ENCODE results near the gene GOLGB1.

- TF ChIP-seq, protein P1, sequence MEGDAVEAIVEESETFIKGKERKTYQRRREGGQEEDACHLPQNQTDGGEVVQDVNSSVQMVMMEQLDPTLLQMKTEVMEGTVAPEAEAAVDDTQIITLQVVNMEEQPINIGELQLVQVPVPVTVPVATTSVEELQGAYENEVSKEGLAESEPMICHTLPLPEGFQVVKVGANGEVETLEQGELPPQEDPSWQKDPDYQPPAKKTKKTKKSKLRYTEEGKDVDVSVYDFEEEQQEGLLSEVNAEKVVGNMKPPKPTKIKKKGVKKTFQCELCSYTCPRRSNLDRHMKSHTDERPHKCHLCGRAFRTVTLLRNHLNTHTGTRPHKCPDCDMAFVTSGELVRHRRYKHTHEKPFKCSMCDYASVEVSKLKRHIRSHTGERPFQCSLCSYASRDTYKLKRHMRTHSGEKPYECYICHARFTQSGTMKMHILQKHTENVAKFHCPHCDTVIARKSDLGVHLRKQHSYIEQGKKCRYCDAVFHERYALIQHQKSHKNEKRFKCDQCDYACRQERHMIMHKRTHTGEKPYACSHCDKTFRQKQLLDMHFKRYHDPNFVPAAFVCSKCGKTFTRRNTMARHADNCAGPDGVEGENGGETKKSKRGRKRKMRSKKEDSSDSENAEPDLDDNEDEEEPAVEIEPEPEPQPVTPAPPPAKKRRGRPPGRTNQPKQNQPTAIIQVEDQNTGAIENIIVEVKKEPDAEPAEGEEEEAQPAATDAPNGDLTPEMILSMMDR (IDR thresholded peaks at IDR 0.05 in 8 of 11, conservative IDR thresholded peaks at IDR 0.05 in 3 of 11), result no peak
- TF ChIP-seq POLR2AphosphoS5 (IDR thresholded peaks at IDR 0.05) (no peak), POLR2A (IDR thresholded peaks at IDR 0.05) (no peak)
These were observed 88.2 kb downstream of the GOLGB1 start for GRCh38 chr3:121661376-121661775.
